HG02763 (cell line): ENCODE results near the gene GLOD5.
"Not testable (repeated sequence)": the region's sequence is repeated elsewhere in the genome, so short reads cannot be mapped to it uniquely, and the experiment has no call there.

Experiments used
- ATAC-seq: cut with Tn5 transposase; IDR thresholded peaks from one replicate; pipeline ENCODE4 v1.9.1; 2021; ENCODE audit warnings: mild to moderate bottlenecking, moderate library complexity; ENCODE audit not compliant: unreplicated experiment

The GLOD5 gene

GRCh38 chrX:48792219-48792618 is 30.7 kb downstream of the GLOD5 start:
- no peak for ATAC-seq

GRCh38 chrX:48793935-48794334 is 32.4 kb downstream of the GLOD5 start:
- no peak for ATAC-seq

GRCh38 chrX:48794340-48794910 is 32.9 kb downstream of the GLOD5 start:
- ATAC-seq, result no peak

- no peak for ATAC-seq
These were observed 33.5 kb downstream of the GLOD5 start for GRCh38 chrX:48794911-48795515.

GRCh38 chrX:48798318-48798717 is 36.8 kb downstream of the GLOD5 start:
- no peak for ATAC-seq

- ATAC-seq, result no peak
These were observed 39.2 kb downstream of the GLOD5 start for GRCh38 chrX:48800574-48801279.

- ATAC-seq, result peak; percentile 81
These were observed 39.9 kb downstream of the GLOD5 start, which contains the start of gene HDAC6 for GRCh38 chrX:48801280-48802088. HDAC6 (plus strand) TSS chrX:48802067; CDS start chrX:48802693, 626 bp downstream.

- ATAC-seq, result peak; percentile 37
These were observed 40.8 kb downstream of the GLOD5 start for GRCh38 chrX:48802089-48802904.

GRCh38 chrX:48802905-48803200 is 41.3 kb downstream of the GLOD5 start:
- no peak for ATAC-seq

GRCh38 chrX:48806081-48806480 is 44.5 kb downstream of the GLOD5 start:
- no peak for ATAC-seq

GRCh38 chrX:48813644-48814043 is 52.1 kb downstream of the GLOD5 start:
- ATAC-seq, result no peak

GRCh38 chrX:48814722-48815121 is 53.2 kb downstream of the GLOD5 start:
- ATAC-seq, result no peak

GRCh38 chrX:48815266-48815665 is 53.7 kb downstream of the GLOD5 start:
- no peak for ATAC-seq

- no peak for ATAC-seq
These were observed 54.7 kb downstream of the GLOD5 start for GRCh38 chrX:48816014-48816810.

- no peak for ATAC-seq
These were observed 56.6 kb downstream of the GLOD5 start for GRCh38 chrX:48818098-48818497.

GRCh38 chrX:48818866-48819265 is 57.3 kb downstream of the GLOD5 start:
- no peak for ATAC-seq

GRCh38 chrX:48819394-48819793 is 57.8 kb downstream of the GLOD5 start:
- ATAC-seq, result not testable (repeated sequence)

GRCh38 chrX:48823053-48823452 is 61.5 kb downstream of the GLOD5 start:
- ATAC-seq, result no peak
